Measurements from ENCODE around the gene PSMF1.

PSMF1 gene

GRCh38 chr20:1086277-1087213 lies 31.9 kb upstream of the PSMF1 start:
- no peak for TF ChIP-seq CTCF (IDR thresholded peaks at IDR 0.05; ENCODE audit: extremely low read depth, missing control alignments)
- peak; percentile 22 for DNase-seq (ENCODE audit: low spot score)

GRCh38 chr20:1087311-1087905 lies 31.0 kb upstream of the PSMF1 start:
- no peak for TF ChIP-seq CTCF (IDR thresholded peaks at IDR 0.05; ENCODE audit: extremely low read depth, missing control alignments)
- no peak for DNase-seq (ENCODE audit: low spot score)

GRCh38 chr20:1094751-1095150 lies 23.7 kb upstream of the PSMF1 start:
- no peak for DNase-seq (ENCODE audit: low spot score)
- TF ChIP-seq CTCF (IDR thresholded peaks at IDR 0.05; ENCODE audit: extremely low read depth, missing control alignments): no peak

GRCh38 chr20:1101533-1101932 lies 16.9 kb upstream of the PSMF1 start:
- no peak for DNase-seq (ENCODE audit: low spot score)
- TF ChIP-seq CTCF (IDR thresholded peaks at IDR 0.05; ENCODE audit: extremely low read depth, missing control alignments): no peak

- no peak for DNase-seq (ENCODE audit: low spot score)
- TF ChIP-seq CTCF (IDR thresholded peaks at IDR 0.05; ENCODE audit: extremely low read depth, missing control alignments): no peak
Observed at GRCh38 chr20:1102016-1102415, 16.4 kb upstream of the PSMF1 start.

GRCh38 chr20:1103751-1104150 lies 14.7 kb upstream of the PSMF1 start:
- no peak for TF ChIP-seq CTCF (IDR thresholded peaks at IDR 0.05; ENCODE audit: extremely low read depth, missing control alignments)

GRCh38 chr20:1105599-1106194 lies 12.7 kb upstream of the PSMF1 start:
- no peak for DNase-seq (ENCODE audit: low spot score)
- TF ChIP-seq CTCF (IDR thresholded peaks at IDR 0.05; ENCODE audit: extremely low read depth, missing control alignments): no peak

More at GRCh38 chr20:1103751-1104150, 14.7 kb upstream of the PSMF1 start:
- DNase-seq (ENCODE audit: low spot score): no peak

Data from GM20000 (cell line).